H9 (cell line): ENCODE measurements around the gene MRPL9. TPM values are rescaled to one million over a fixed set of nuclear protein-coding genes. Genes with fewer than 3 reads are reported as not detected.

Experiments used
- DNase-seq: peaks from one replicate; pipeline ENCODE4 v3.0.0-alpha.2; 2017
- H2AFZ ChIP-seq: one replicate; pipeline ENCODE4 v1.6.1; 2013; ENCODE audit warnings: mild to moderate bottlenecking, low read length, control low read depth, moderate library complexity
- H2AK5ac ChIP-seq: 2 replicates; pipeline ENCODE4 v1.6.1; 2013; ENCODE audit warnings: low read length, control low read depth, mixed read lengths; ENCODE audit not compliant: insufficient read length
- H2BK120ac ChIP-seq: one replicate; pipeline ENCODE4 v1.6.1; 2013; ENCODE audit warnings: low read depth, mild to moderate bottlenecking, low read length, control low read depth, inconsistent platforms; ENCODE audit not compliant: poor library complexity, severe bottlenecking
- H2BK12ac ChIP-seq: 2 replicates; pipeline ENCODE4 v1.6.1; 2013; ENCODE audit warnings: low read length, control low read depth, mixed read lengths, low read depth; ENCODE audit not compliant: insufficient read length
- H2BK15ac ChIP-seq: 2 replicates; pipeline ENCODE4 v1.6.1; 2013; ENCODE audit warnings: low read depth, low read length, control low read depth
- H2BK20ac ChIP-seq: one replicate; pipeline ENCODE4 v1.6.1; 2013; ENCODE audit warnings: low read depth, mild to moderate bottlenecking, low read length, control low read depth, inconsistent platforms; ENCODE audit not compliant: poor library complexity, severe bottlenecking
- H2BK5ac ChIP-seq: 2 replicates; pipeline ENCODE4 v1.6.1; 2013; ENCODE audit warnings: low read length, control low read depth, mixed read lengths; ENCODE audit not compliant: insufficient read length
- H3K14ac ChIP-seq: 2 replicates; pipeline ENCODE4 v1.6.1; 2013; ENCODE audit warnings: low read length, control low read depth; ENCODE audit not compliant: insufficient read depth
- H3K18ac ChIP-seq: 2 replicates; pipeline ENCODE4 v1.6.1; 2013; ENCODE audit warnings: low read depth, mild to moderate bottlenecking, mixed read lengths, low read length, control low read depth; ENCODE audit not compliant: insufficient read length
- H3K23ac ChIP-seq: 2 replicates; pipeline ENCODE4 v1.6.1; 2013; ENCODE audit warnings: low read length, control low read depth, mixed read lengths, low read depth; ENCODE audit not compliant: insufficient read length
- H3K23me2 ChIP-seq: 2 replicates; pipeline ENCODE4 v1.6.1; 2013; ENCODE audit warnings: low read depth, mild to moderate bottlenecking, mixed read lengths, low read length, control low read depth; ENCODE audit not compliant: insufficient read length, poor library complexity, severe bottlenecking
- H3K27ac ChIP-seq: 2 replicates; pipeline ENCODE4 v1.5.1; 2013; ENCODE audit warnings: low read length, control low read depth, mixed read lengths, low read depth; ENCODE audit not compliant: insufficient read length
- H3K27me3 ChIP-seq: 2 replicates; pipeline ENCODE4 v1.6.1; 2013; ENCODE audit warnings: low read length, control low read depth, inconsistent platforms; ENCODE audit not compliant: insufficient read depth
- H3K4ac ChIP-seq: 2 replicates; pipeline ENCODE4 v1.6.1; 2013; ENCODE audit warnings: low read depth, mild to moderate bottlenecking, control low read depth, inconsistent platforms, low read length, moderate library complexity
- H3K4me1 ChIP-seq: 2 replicates; pipeline ENCODE4 v1.6.1; 2013; ENCODE audit warnings: low read length, control low read depth, inconsistent platforms; ENCODE audit not compliant: insufficient read depth
- H3K4me2 ChIP-seq: 2 replicates; pipeline ENCODE4 v1.6.1; 2013; ENCODE audit warnings: low read length, control low read depth, mixed read lengths; ENCODE audit not compliant: insufficient read length, insufficient read depth
- H3K56ac ChIP-seq: 2 replicates; pipeline ENCODE4 v1.6.1; 2013; ENCODE audit warnings: low read depth, mild to moderate bottlenecking, mixed read lengths, low read length, control low read depth; ENCODE audit not compliant: insufficient read length
- H3K79me1 ChIP-seq: 2 replicates; pipeline ENCODE4 v1.6.1; 2013; ENCODE audit warnings: low read depth, mild to moderate bottlenecking, moderate library complexity, low read length, control low read depth, inconsistent platforms; ENCODE audit not compliant: insufficient read depth, poor library complexity, severe bottlenecking
- H3K79me2 ChIP-seq: 2 replicates; pipeline ENCODE4 v1.6.1; 2013; ENCODE audit warnings: low read length, control low read depth, inconsistent platforms; ENCODE audit not compliant: insufficient read depth
- H3K9ac ChIP-seq: 2 replicates; pipeline ENCODE4 v1.6.1; 2013; ENCODE audit warnings: low read length, control low read depth, mixed read lengths; ENCODE audit not compliant: insufficient read length; ENCODE audit errors: extremely low read depth
- H3K9me3 ChIP-seq: one replicate; pipeline ENCODE4 v1.6.1; 2013; ENCODE audit warnings: low read depth, low read length, inconsistent platforms; ENCODE audit not compliant: control insufficient read depth
- H3T11ph ChIP-seq: one replicate; pipeline ENCODE4 v1.6.1; 2013; ENCODE audit warnings: mild to moderate bottlenecking, low read length, control low read depth, inconsistent platforms
- H4K20me1 ChIP-seq: one replicate; pipeline ENCODE4 v1.6.1; 2013; ENCODE audit not compliant: control insufficient read depth, insufficient read length, insufficient read depth
- H4K5ac ChIP-seq: 2 replicates; pipeline ENCODE4 v1.6.1; 2013; ENCODE audit warnings: low read depth, mild to moderate bottlenecking, mixed read lengths, low read length, control low read depth; ENCODE audit not compliant: insufficient read length
- H4K8ac ChIP-seq: replicated peaks from 2 replicates; pipeline ENCODE4 v1.6.1; 2013; ENCODE audit warnings: low read length, control low read depth, mixed read lengths, low read depth; ENCODE audit not compliant: insufficient read length
- H4K91ac ChIP-seq: 2 replicates; pipeline ENCODE4 v1.6.1; 2013; ENCODE audit warnings: low read depth, mild to moderate bottlenecking, moderate library complexity, mixed read lengths, low read length, control low read depth; ENCODE audit not compliant: insufficient read length
- H3K27ac Mint-ChIP-seq, 3 experiments: 2 replicates in 2 of 3; 3 replicates in 1 of 3; pipeline ENCODE4 v1.8.0; 2020 to 2021; ENCODE audit warnings: mixed read lengths in 3 of 3, mild to moderate bottlenecking in 1 of 3, moderate library complexity in 1 of 3
- H3K27me3 Mint-ChIP-seq: 2 replicates; pipeline ENCODE4 v1.8.0; 2021; ENCODE audit warnings: low read depth, mild to moderate bottlenecking, moderate library complexity, mixed read lengths
- H3K36me3 Mint-ChIP-seq, 3 experiments: 2 replicates in 2 of 3; 3 replicates in 1 of 3; pipeline ENCODE4 v1.8.0; 2020 to 2021; ENCODE audit warnings: low read depth in 3 of 3, mixed read lengths in 3 of 3; ENCODE audit not compliant: insufficient read depth in 1 of 3
- H3K4me1 Mint-ChIP-seq, 2 experiments: 2 replicates each; pipeline ENCODE4 v1.8.0; 2020; ENCODE audit warnings: mixed read lengths in 2 of 2
- H3K4me3 Mint-ChIP-seq, 2 experiments: 2 replicates in 1 of 2; 3 replicates in 1 of 2; pipeline ENCODE4 v1.8.0; 2020 to 2021; ENCODE audit warnings: mild to moderate bottlenecking in 2 of 2, mixed read lengths in 2 of 2, moderate library complexity in 1 of 2
- H3K9me3 Mint-ChIP-seq, 2 experiments: 2 replicates in 1 of 2; 3 replicates in 1 of 2; pipeline ENCODE4 v1.8.0; 2020; ENCODE audit warnings: mild to moderate bottlenecking in 2 of 2, mixed read lengths in 2 of 2, moderate library complexity in 1 of 2
- WGBS: extraction: QIAGEN DNeasy Blood & Tissue Kit; methylation state at CpG from one replicate; pipeline ENCODE4 v1.1.7; 2013; ENCODE audit warnings: missing lambda C conversion rate, low lambda C conversion rate, mixed read lengths; ENCODE audit not compliant: insufficient read length; ENCODE audit errors: extremely low coverage; 5-methylcytosine and 5-hydroxymethylcytosine counted together
- total RNA-seq: library from RNA; stranded (reverse); gene quantifications from 2 replicates; pipeline ENCODE4 v1.2.1, GENCODE V29; 2021
- TF ChIP-seq, protein P1 (sequence below): fragments of 200-600 bp; sonication (generic); conservative IDR thresholded peaks from 3 replicates; pipeline ENCODE4 v1.8.0; 2021; ENCODE audit warnings: antibody characterized with exemption, mild to moderate bottlenecking

MRPL9 gene
- total RNA-seq, 1 experiment from 2014 or later, result 102 TPM

GRCh38 chr1:151779852-151780251 is 16.6 kb upstream of the MRPL9 start:
- no peaks in the 10 kb centered on the region for H3K23me2 ChIP-seq
- no peak overlapping the region for H3K9ac ChIP-seq
- no peak overlapping the region for H3K14ac ChIP-seq

More at GRCh38 chr1:151779852-151780251, 16.6 kb upstream of the MRPL9 start:
- Histone ChIP-seq H3K4ac (no peak overlapping the region), H2BK12ac (no peak overlapping the region), H3K56ac (no peak overlapping the region), H3T11ph (no peak overlapping the region), H2AK5ac (no peak overlapping the region), H3K4me1 (no peaks in the 10 kb centered on the region), H2BK15ac (no peak overlapping the region), H2BK120ac (no peak overlapping the region), H3K4me2 (no peak overlapping the region), H2BK20ac (no peak overlapping the region), H3K23ac (no peak overlapping the region), H2AFZ (no peak overlapping the region), H3K27me3 (no peaks in the 10 kb centered on the region), H4K8ac (no peak overlapping the region), H4K5ac (no peak overlapping the region), H3K27ac (no peak overlapping the region), H3K79me1 (no peaks in the 10 kb centered on the region), H3K9me3 (no peaks in the 10 kb centered on the region), H2BK5ac (no peak overlapping the region), H4K20me1 (no peaks in the 10 kb centered on the region), H4K91ac (no peak overlapping the region), H3K18ac (no peak overlapping the region), H3K79me2 (no peaks in the 10 kb centered on the region)
- Mint-ChIP-seq H3K27ac (no peak overlapping the region), H3K36me3 (peaks cover 8 to 50% (median 35%) of the 10 kb centered on the region in 3 experiments; a peak in 6 of 7 replicates), H3K4me3 (no peak overlapping the region), H3K9me3 (no peaks in the 10 kb centered on the region), H3K27me3 (no peaks in the 10 kb centered on the region), H3K4me1 (no peaks in the 10 kb centered on the region)
- TF ChIP-seq, protein P1, sequence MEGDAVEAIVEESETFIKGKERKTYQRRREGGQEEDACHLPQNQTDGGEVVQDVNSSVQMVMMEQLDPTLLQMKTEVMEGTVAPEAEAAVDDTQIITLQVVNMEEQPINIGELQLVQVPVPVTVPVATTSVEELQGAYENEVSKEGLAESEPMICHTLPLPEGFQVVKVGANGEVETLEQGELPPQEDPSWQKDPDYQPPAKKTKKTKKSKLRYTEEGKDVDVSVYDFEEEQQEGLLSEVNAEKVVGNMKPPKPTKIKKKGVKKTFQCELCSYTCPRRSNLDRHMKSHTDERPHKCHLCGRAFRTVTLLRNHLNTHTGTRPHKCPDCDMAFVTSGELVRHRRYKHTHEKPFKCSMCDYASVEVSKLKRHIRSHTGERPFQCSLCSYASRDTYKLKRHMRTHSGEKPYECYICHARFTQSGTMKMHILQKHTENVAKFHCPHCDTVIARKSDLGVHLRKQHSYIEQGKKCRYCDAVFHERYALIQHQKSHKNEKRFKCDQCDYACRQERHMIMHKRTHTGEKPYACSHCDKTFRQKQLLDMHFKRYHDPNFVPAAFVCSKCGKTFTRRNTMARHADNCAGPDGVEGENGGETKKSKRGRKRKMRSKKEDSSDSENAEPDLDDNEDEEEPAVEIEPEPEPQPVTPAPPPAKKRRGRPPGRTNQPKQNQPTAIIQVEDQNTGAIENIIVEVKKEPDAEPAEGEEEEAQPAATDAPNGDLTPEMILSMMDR, result no peak
- DNase-seq, result no peak
- WGBS, result no CpG with 5 or more reads among the region's 4 CpGs
